ENCODE data around the gene PCDHB5.
A peak's percentile ranks its signal among the peaks of the same experiment; 100 is the strongest.
"Not testable (repeated sequence)": the region's sequence is repeated elsewhere in the genome, so short reads cannot be mapped to it uniquely, and the experiment has no call there.

PCDHB5 gene

DNA sequence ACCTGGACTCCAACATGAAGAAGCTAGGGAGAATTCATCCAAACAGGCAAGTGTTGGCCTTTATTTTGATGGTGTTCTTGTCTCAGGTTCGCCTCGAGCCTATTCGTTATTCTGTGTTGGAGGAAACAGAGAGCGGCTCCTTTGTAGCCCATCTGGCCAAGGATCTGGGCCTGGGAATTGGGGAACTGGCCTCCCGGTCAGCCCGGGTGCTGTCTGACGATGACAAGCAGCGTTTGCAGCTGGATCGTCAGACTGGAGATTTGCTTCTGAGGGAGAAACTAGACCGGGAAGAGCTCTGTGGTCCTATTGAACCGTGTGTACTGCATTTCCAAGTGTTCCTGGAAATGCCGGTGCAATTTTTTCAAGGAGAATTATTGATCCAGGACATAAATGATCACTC is 13.0 kb upstream of the PCDHB5 start:
- Histone ChIP-seq H3K9me3 (ENCODE audit: control insufficient read depth, insufficient read depth, low read length) (no peaks in the 10 kb centered on the region), H3K4me3 (ENCODE audit: low read depth, low read length) (peak overlapping the region; percentile 37), H3K9ac (ENCODE audit: low read depth, low read length) (no peak overlapping the region), H3K4me1 (ENCODE audit: control insufficient read depth, insufficient read depth, low read length) (no peaks in the 10 kb centered on the region), H3K36me3 (ENCODE audit: control insufficient read depth, insufficient read depth, low read length) (no peaks in the 10 kb centered on the region), H3K27me3 (ENCODE audit: control insufficient read depth, insufficient read depth, low read length) (no peaks in the 10 kb centered on the region)

DNA sequence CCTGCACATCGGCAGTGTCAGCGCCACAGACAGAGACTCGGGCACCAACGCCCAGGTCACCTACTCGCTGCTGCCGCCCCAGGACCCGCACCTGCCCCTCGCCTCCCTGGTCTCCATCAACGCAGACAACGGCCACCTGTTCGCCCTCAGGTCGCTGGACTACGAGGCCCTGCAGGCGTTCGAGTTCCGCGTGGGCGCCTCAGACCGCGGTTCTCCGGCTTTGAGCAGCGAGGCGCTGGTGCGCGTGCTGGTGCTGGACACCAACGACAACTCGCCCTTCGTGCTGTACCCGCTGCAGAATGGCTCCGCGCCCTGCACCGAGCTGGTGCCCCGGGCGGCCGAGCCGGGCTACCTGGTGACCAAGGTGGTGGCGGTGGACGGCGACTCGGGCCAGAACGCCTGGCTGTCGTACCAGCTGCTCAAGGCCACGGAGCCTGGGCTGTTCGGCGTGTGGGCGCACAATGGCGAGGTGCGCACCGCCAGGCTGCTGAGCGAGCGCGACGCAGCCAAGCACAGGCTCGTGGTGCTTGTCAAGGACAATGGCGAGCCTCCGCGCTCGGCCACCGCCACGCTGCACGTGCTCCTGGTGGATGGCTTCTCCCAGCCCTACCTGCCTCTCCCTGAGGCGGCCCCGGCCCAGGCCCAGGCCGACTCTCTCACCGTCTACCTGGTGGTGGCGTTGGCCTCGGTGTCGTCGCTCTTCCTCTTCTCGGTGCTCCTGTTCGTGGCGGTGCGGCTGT is 11.4 kb upstream of the PCDHB5 start:
- not testable (repeated sequence) for H3K36me3 ChIP-seq (ENCODE audit: control insufficient read depth, insufficient read depth, low read length); H3K9ac ChIP-seq (ENCODE audit: low read depth, low read length); H3K27me3 ChIP-seq (ENCODE audit: control insufficient read depth, insufficient read depth, low read length); H3K4me3 ChIP-seq (ENCODE audit: low read depth, low read length); H3K4me1 ChIP-seq (ENCODE audit: control insufficient read depth, insufficient read depth, low read length); H3K9me3 ChIP-seq (ENCODE audit: control insufficient read depth, insufficient read depth, low read length)

DNA sequence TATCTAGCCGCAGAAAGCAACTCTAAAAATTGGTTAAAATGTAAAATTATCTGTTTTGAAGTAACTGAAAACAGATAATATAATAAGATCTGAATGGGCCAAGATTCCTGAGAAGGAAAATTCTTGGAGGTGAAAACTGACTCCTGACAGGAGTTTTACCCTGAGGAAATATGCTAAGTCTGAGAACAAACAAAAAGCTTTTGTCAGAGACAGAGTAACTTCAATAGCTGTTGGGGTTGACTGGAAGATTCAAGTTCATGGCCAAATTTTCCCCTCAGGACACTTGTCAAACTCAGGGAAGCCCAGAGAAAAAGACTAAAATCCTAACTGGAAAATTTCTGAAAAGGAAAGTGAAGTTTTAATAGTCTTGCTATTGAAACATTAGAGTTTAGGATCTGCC is 7.7 kb upstream of the PCDHB5 start:
- Histone ChIP-seq H3K27me3 (ENCODE audit: control insufficient read depth, insufficient read depth, low read length) (no peaks in the 10 kb centered on the region), H3K4me1 (ENCODE audit: control insufficient read depth, insufficient read depth, low read length) (peaks cover 3% of the 10 kb centered on the region), H3K9ac (ENCODE audit: low read depth, low read length) (no peak overlapping the region)

GRCh38 chr5:141135718-141136266 is 786 bp downstream of the PCDHB5 start:
- Histone ChIP-seq H3K9me3 (ENCODE audit: control insufficient read depth, insufficient read depth, low read length) (no peaks in the 10 kb centered on the region), H3K36me3 (ENCODE audit: control insufficient read depth, insufficient read depth, low read length) (no peaks in the 10 kb centered on the region), H3K4me1 (ENCODE audit: control insufficient read depth, insufficient read depth, low read length) (no peaks in the 10 kb centered on the region), H3K9ac (ENCODE audit: low read depth, low read length) (peak overlapping the region; percentile 95), H3K27me3 (ENCODE audit: control insufficient read depth, insufficient read depth, low read length) (no peaks in the 10 kb centered on the region), H3K4me3 (ENCODE audit: low read depth, low read length) (peak overlapping the region; percentile 85)

More for the DNA sequence above, 7.7 kb upstream of the PCDHB5 start:
- Histone ChIP-seq H3K4me3 (ENCODE audit: low read depth, low read length) (no peak overlapping the region), H3K36me3 (ENCODE audit: control insufficient read depth, insufficient read depth, low read length) (no peaks in the 10 kb centered on the region), H3K9me3 (ENCODE audit: control insufficient read depth, insufficient read depth, low read length) (no peaks in the 10 kb centered on the region)

GRCh38 chr5:141137346-141137745 is 2.3 kb downstream of the PCDHB5 start:
- not testable (repeated sequence) for H3K9ac ChIP-seq (ENCODE audit: low read depth, low read length); H3K27me3 ChIP-seq (ENCODE audit: control insufficient read depth, insufficient read depth, low read length); H3K36me3 ChIP-seq (ENCODE audit: control insufficient read depth, insufficient read depth, low read length); H3K4me1 ChIP-seq (ENCODE audit: control insufficient read depth, insufficient read depth, low read length); H3K9me3 ChIP-seq (ENCODE audit: control insufficient read depth, insufficient read depth, low read length); H3K4me3 ChIP-seq (ENCODE audit: low read depth, low read length)

DNA sequence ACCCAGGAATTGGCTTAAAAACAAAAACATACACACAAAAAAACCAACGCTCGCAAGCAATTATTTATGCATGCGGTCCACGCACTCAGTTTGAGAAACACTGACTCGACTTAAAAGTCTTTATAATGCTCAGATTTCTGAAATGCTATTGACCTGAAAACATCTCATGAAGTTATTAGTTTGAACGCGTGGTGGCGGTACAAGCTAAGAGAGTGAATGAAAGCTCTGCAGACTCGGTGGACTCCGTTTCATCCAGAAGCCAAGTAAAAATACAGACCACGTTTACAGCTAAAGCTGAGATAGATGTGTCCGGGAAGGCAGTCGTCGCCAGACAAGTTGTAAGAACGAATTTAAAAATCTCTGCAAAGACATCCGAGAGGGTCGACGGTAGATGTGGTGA is 14.8 kb downstream of the PCDHB5 start, which contains the start of gene PCDHB6:
Gene PCDHB6 (plus strand): TSS at position 246 of the 400 bp plus-strand sequence. CDS start 201 bp downstream, outside the sequence.
- Histone ChIP-seq H3K36me3 (ENCODE audit: control insufficient read depth, insufficient read depth, low read length) (no peaks in the 10 kb centered on the region), H3K4me3 (ENCODE audit: low read depth, low read length) (no peak within 1 kb of the TSS), H3K4me1 (ENCODE audit: control insufficient read depth, insufficient read depth, low read length) (no peaks in the 10 kb centered on the region), H3K9me3 (ENCODE audit: control insufficient read depth, insufficient read depth, low read length) (peaks cover 4% of the 10 kb centered on the region), H3K9ac (ENCODE audit: low read depth, low read length) (no peak within 1 kb of the TSS), H3K27me3 (ENCODE audit: control insufficient read depth, insufficient read depth, low read length) (no peaks in the 10 kb centered on the region)

- Histone ChIP-seq H3K36me3 (ENCODE audit: control insufficient read depth, insufficient read depth, low read length) (no peaks in the 10 kb centered on the region), H3K4me1 (ENCODE audit: control insufficient read depth, insufficient read depth, low read length) (no peaks in the 10 kb centered on the region), H3K4me3 (ENCODE audit: low read depth, low read length) (no peak overlapping the region), H3K9ac (ENCODE audit: low read depth, low read length) (no peak overlapping the region), H3K9me3 (ENCODE audit: control insufficient read depth, insufficient read depth, low read length) (peaks cover 4% of the 10 kb centered on the region), H3K27me3 (ENCODE audit: control insufficient read depth, insufficient read depth, low read length) (no peaks in the 10 kb centered on the region)
Observed at GRCh38 chr5:141150224-141150992, 15.4 kb downstream of the PCDHB5 start.

GRCh38 chr5:141150993-141151325 is 16.0 kb downstream of the PCDHB5 start:
- no peaks in the 10 kb centered on the region for H3K36me3 ChIP-seq (ENCODE audit: control insufficient read depth, insufficient read depth, low read length)
- H3K4me3 ChIP-seq (ENCODE audit: low read depth, low read length): no peak overlapping the region
- no peaks in the 10 kb centered on the region for H3K27me3 ChIP-seq (ENCODE audit: control insufficient read depth, insufficient read depth, low read length)
- H3K9ac ChIP-seq (ENCODE audit: low read depth, low read length): no peak overlapping the region
- no peaks in the 10 kb centered on the region for H3K4me1 ChIP-seq (ENCODE audit: control insufficient read depth, insufficient read depth, low read length)
- H3K9me3 ChIP-seq (ENCODE audit: control insufficient read depth, insufficient read depth, low read length): peaks cover 4% of the 10 kb centered on the region

DNA sequence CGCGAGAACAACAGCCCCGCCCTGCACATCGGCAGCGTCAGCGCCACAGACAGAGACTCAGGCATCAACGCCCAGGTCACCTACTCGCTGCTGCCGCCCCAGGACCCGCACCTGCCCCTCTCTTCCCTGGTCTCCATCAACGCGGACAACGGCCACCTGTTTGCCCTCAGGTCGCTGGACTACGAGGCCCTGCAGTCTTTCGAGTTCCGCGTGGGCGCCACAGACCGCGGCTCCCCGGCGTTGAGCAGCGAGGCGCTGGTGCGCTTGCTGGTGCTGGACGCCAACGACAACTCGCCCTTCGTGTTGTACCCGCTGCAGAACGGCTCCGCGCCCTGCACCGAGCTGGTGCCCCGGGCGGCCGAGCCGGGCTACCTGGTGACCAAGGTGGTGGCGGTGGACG is 16.6 kb downstream of the PCDHB5 start:
- H3K9ac ChIP-seq (ENCODE audit: low read depth, low read length); H3K36me3 ChIP-seq (ENCODE audit: control insufficient read depth, insufficient read depth, low read length); H3K4me3 ChIP-seq (ENCODE audit: low read depth, low read length); H3K9me3 ChIP-seq (ENCODE audit: control insufficient read depth, insufficient read depth, low read length); H3K27me3 ChIP-seq (ENCODE audit: control insufficient read depth, insufficient read depth, low read length); H3K4me1 ChIP-seq (ENCODE audit: control insufficient read depth, insufficient read depth, low read length): not testable (repeated sequence)

DNA sequence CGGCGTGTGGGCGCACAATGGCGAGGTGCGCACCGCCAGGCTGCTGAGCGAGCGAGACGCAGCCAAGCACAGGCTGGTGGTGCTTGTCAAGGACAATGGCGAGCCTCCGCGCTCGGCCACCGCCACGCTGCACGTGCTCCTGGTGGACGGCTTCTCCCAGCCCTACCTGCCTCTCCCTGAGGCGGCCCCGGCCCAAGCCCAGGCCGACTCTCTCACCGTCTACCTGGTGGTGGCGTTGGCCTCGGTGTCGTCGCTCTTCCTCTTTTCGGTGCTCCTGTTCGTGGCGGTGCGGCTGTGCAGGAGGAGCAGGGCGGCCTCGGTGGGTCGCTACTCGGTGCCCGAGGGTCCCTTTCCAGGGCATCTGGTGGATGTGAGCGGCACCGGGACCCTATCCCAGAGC is 17.1 kb downstream of the PCDHB5 start:
- not testable (repeated sequence) for H3K9ac ChIP-seq (ENCODE audit: low read depth, low read length); H3K4me3 ChIP-seq (ENCODE audit: low read depth, low read length); H3K36me3 ChIP-seq (ENCODE audit: control insufficient read depth, insufficient read depth, low read length); H3K27me3 ChIP-seq (ENCODE audit: control insufficient read depth, insufficient read depth, low read length); H3K9me3 ChIP-seq (ENCODE audit: control insufficient read depth, insufficient read depth, low read length); H3K4me1 ChIP-seq (ENCODE audit: control insufficient read depth, insufficient read depth, low read length)

- Histone ChIP-seq H3K4me3 (ENCODE audit: low read depth, low read length) (peak overlapping the region; percentile 16), H3K9ac (ENCODE audit: low read depth, low read length) (no peak overlapping the region), H3K9me3 (ENCODE audit: control insufficient read depth, insufficient read depth, low read length) (peaks cover 4% of the 10 kb centered on the region), H3K4me1 (ENCODE audit: control insufficient read depth, insufficient read depth, low read length) (no peaks in the 10 kb centered on the region), H3K36me3 (ENCODE audit: control insufficient read depth, insufficient read depth, low read length) (no peaks in the 10 kb centered on the region), H3K27me3 (ENCODE audit: control insufficient read depth, insufficient read depth, low read length) (no peaks in the 10 kb centered on the region)
Observed at GRCh38 chr5:141155540-141156374, 20.8 kb downstream of the PCDHB5 start.

All from iPS-15b (cell line).